ENCODE results near the gene SSU72.
"Not testable (repeated sequence)": the region's sequence is repeated elsewhere in the genome, so short reads cannot be mapped to it uniquely, and the experiment has no call there.

The SSU72 gene

GRCh38 chr1:1594602-1595260 is 20.1 kb upstream of the SSU72 start:
- DNase-seq = no peak

- no peak for DNase-seq
These were observed 19.4 kb upstream of the SSU72 start for GRCh38 chr1:1593834-1594601.

- DNase-seq = no peak
These were observed 16.8 kb upstream of the SSU72 start for GRCh38 chr1:1591452-1591851.

GRCh38 chr1:1583347-1584010 is 8.8 kb upstream of the SSU72 start:
- DNase-seq = no peak

- no peak for DNase-seq
These were observed 8.1 kb upstream of the SSU72 start for GRCh38 chr1:1582585-1583346.

- DNase-seq = no peak
These were observed 3.8 kb upstream of the SSU72 start for GRCh38 chr1:1578371-1578940.

GRCh38 chr1:1577367-1578011 is 2.8 kb upstream of the SSU72 start:
- DNase-seq = no peak

- peak; percentile 69 for DNase-seq
These were observed 581 bp downstream of the SSU72 start for GRCh38 chr1:1573843-1574720.

GRCh38 chr1:1569341-1569740 is 5.3 kb downstream of the SSU72 start:
- no peak for DNase-seq

GRCh38 chr1:1567891-1568291 is 6.8 kb downstream of the SSU72 start:
- no peak for DNase-seq

GRCh38 chr1:1567152-1567875 is 7.3 kb downstream of the SSU72 start:
- DNase-seq = no peak

GRCh38 chr1:1565340-1565739 is 9.3 kb downstream of the SSU72 start:
- no peak for DNase-seq

GRCh38 chr1:1564268-1564667 is 10.4 kb downstream of the SSU72 start:
- DNase-seq = no peak

GRCh38 chr1:1563688-1564087 is 11.0 kb downstream of the SSU72 start:
- no peak for DNase-seq

GRCh38 chr1:1562556-1563195 is 12.0 kb downstream of the SSU72 start:
- no peak for DNase-seq

GRCh38 chr1:1561801-1562470 is 12.7 kb downstream of the SSU72 start:
- no peak for DNase-seq

GRCh38 chr1:1560178-1560577 is 14.5 kb downstream of the SSU72 start:
- DNase-seq = no peak

GRCh38 chr1:1559066-1559465 is 15.6 kb downstream of the SSU72 start:
- no peak for DNase-seq

- no peak for DNase-seq
These were observed 16.1 kb downstream of the SSU72 start for GRCh38 chr1:1558591-1558990.

- not testable (repeated sequence) for DNase-seq
These were observed 17.0 kb downstream of the SSU72 start for GRCh38 chr1:1557688-1558087.
